Uterus (tissue), 2 donors: Measurements from ENCODE around the gene PALD1.

Source experiments
- POLR2A ChIP-seq, 2 donors: fragments of 450-650 bp; IDR thresholded peaks; one replicate each; pipeline ENCODE4 v1.6.1; 2016; ENCODE audit warnings: antibody characterized with exemption in 2 of 2, mild to moderate bottlenecking in 1 of 2, moderate library complexity in 1 of 2
- TF ChIP-seq, protein P1 (sequence below), 4 experiments: fragments of 200-600 bp in 2 of 4; fragments of 450-650 bp in 2 of 4; sonication (generic) in 2 of 4; IDR thresholded peaks; one replicate each; pipeline ENCODE4 v1.5.1; 2016 to 2019; ENCODE audit warnings: antibody characterized with exemption in 4 of 4, mild to moderate bottlenecking in 2 of 4, moderate library complexity in 1 of 4

DNA sequence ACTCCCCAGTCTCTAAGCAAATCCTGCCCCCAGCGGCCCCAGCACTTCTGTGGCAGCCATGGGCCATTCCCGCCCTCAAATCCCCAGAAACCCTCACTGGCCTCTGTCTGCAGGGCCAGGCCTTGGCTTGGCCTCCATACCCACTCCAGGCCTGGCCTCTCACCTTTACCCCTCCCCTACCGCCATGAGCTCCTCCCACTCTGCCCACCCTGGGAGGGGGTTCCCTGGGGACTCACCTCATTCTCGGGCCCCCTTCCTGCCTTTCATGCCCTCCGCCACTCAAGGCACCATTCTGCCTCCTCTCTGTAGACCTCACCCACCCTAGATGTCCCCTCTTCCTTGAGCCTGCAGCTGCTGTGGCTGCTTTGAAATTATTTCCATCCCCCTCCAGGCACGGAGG, 83.0 kb downstream of the PALD1 start:
- TF ChIP-seq, protein P1, sequence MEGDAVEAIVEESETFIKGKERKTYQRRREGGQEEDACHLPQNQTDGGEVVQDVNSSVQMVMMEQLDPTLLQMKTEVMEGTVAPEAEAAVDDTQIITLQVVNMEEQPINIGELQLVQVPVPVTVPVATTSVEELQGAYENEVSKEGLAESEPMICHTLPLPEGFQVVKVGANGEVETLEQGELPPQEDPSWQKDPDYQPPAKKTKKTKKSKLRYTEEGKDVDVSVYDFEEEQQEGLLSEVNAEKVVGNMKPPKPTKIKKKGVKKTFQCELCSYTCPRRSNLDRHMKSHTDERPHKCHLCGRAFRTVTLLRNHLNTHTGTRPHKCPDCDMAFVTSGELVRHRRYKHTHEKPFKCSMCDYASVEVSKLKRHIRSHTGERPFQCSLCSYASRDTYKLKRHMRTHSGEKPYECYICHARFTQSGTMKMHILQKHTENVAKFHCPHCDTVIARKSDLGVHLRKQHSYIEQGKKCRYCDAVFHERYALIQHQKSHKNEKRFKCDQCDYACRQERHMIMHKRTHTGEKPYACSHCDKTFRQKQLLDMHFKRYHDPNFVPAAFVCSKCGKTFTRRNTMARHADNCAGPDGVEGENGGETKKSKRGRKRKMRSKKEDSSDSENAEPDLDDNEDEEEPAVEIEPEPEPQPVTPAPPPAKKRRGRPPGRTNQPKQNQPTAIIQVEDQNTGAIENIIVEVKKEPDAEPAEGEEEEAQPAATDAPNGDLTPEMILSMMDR (IDR thresholded peaks at IDR 0.05), result no peak
- no peak for TF ChIP-seq POLR2A (IDR thresholded peaks at IDR 0.05)
